ENCODE measurements around the gene IMMP2L. TPM values are rescaled to one million over a fixed set of nuclear protein-coding genes. Genes with fewer than 3 reads are reported as not detected.
"Not testable (repeated sequence)": the region's sequence is repeated elsewhere in the genome, so short reads cannot be mapped to it uniquely, and the experiment has no call there.

The IMMP2L gene
- total RNA-seq, 2 donors from 2014 or later = 21.7 to 27.5 TPM

DNA sequence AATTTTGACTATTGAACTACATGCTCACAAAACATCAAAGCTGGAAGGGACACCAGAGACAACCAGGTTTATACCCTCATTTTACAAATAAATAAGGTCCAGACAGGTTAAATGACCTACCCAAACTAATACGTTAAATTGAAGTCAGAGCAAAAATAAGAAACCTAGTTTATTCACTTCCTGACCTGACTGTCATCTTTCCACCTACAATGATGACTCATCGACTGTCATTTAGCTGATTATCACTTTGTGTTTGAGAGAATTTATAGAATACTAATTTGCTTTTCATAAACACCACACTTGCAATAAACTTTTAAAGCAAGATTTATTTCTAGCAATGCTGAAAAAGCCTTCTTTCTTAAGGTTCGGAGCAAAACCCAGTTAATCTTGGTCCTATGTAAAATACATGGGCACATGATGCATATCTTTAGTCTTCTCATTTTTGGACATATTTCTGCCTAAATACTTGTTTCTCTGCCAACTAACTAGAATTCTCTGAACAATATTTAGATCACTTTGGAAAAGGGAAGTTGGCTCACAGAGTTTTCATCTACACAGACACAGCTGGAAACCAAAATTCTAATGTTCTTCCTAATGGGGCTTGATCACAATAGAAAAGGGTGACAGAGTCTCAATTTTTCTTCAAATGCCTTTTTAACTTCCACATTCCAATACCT, 488.1 kb downstream of the IMMP2L start:
- ATAC-seq (replicated peaks in 1 of 2) (peak; percentile 16 to 34), DNase-seq (no peak)
- Mint-ChIP-seq H3K36me3 (ENCODE audit: insufficient read depth in 2 of 2) (no peaks in the 10 kb centered on the region), H3K27ac (peak overlapping the region; percentile 60), H3K9me3 (peaks cover 0 to 1% of the 10 kb centered on the region in 2 donors), H3K4me1 (ENCODE audit: low read depth) (peaks cover 80% of the 10 kb centered on the region), H3K27me3 (ENCODE audit: low read depth) (no peaks in the 10 kb centered on the region), H3K4me3 (peak overlapping the region; percentile 50 to 87)

DNA sequence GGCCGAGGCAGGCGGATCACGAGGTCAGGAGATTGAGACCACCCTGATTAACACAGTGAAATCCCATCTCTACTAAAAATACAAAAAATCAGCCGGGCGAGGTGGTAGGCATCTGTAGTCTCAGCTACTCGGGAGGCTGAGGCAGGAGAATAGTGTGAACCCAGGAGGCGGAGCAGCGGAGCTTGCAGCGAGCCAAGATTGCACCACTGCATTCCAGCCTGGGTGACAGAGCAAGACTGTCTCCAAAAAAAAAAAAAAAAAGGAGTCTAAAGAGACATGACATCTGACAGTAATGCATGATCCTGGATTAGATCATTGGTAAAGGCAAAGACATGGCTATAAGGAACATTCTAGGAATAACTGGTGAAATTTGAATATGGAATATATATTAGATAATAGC, 489.6 kb downstream of the IMMP2L start:
- not testable (repeated sequence) for H3K27me3 Mint-ChIP-seq (ENCODE audit: low read depth); DNase-seq; H3K36me3 Mint-ChIP-seq (ENCODE audit: insufficient read depth in 2 of 2); H3K9me3 Mint-ChIP-seq; H3K4me3 Mint-ChIP-seq; H3K27ac Mint-ChIP-seq; ATAC-seq (replicated peaks in 1 of 2)
- H3K4me1 Mint-ChIP-seq (ENCODE audit: low read depth) = peaks cover 80% of the 10 kb centered on the region

- Mint-ChIP-seq H3K4me3 (no peak overlapping the region), H3K4me1 (ENCODE audit: low read depth) (peaks cover 74% of the 10 kb centered on the region), H3K9me3 (peaks cover 0 to 1% of the 10 kb centered on the region in 2 donors), H3K27ac (peak overlapping the region; percentile 23), H3K27me3 (ENCODE audit: low read depth) (no peaks in the 10 kb centered on the region), H3K36me3 (ENCODE audit: insufficient read depth in 2 of 2) (no peaks in the 10 kb centered on the region)
- ATAC-seq (replicated peaks in 1 of 2) (no peak), DNase-seq (no peak)
Observed at GRCh38 chr7:111071556-111071955, 490.7 kb downstream of the IMMP2L start.

DNA sequence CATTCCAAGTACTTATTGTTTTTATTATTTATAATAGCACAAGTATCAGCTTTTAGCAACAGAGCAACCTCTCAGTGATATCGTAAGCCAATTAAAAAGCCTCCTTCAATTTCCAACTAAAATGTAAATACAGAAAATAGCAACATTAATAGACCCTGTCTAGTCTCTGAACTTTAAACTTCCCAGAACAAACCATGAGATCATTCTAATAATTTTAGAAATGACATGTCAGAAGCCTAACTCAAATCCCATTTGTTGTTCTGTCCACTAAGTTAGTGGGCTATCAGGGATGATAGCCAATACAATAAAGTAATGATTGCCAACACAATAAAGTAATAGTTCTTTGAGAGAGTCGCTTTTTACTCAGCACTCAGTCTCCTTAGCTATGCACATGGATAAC, 493.7 kb downstream of the IMMP2L start:
- H3K27me3 Mint-ChIP-seq (ENCODE audit: low read depth) = no peaks in the 10 kb centered on the region
- no peak overlapping the region for H3K4me3 Mint-ChIP-seq
- peaks cover 6 to 7% of the 10 kb centered on the region in 2 donors for H3K9me3 Mint-ChIP-seq
- peaks cover 7 to 11% of the 10 kb centered on the region in 2 donors for H3K36me3 Mint-ChIP-seq (ENCODE audit: insufficient read depth in 2 of 2)
- H3K4me1 Mint-ChIP-seq (ENCODE audit: low read depth) = peaks cover 46% of the 10 kb centered on the region
- DNase-seq (no peak), ATAC-seq (replicated peaks in 1 of 2) (no peak)
- H3K27ac Mint-ChIP-seq = no peak overlapping the region

GRCh38 chr7:111067682-111068081, 494.6 kb downstream of the IMMP2L start:
- DNase-seq (no peak), ATAC-seq (replicated peaks in 1 of 2) (no peak)
- H3K27me3 Mint-ChIP-seq (ENCODE audit: low read depth) = no peaks in the 10 kb centered on the region
- no peak overlapping the region for H3K4me3 Mint-ChIP-seq
- H3K4me1 Mint-ChIP-seq (ENCODE audit: low read depth) = peaks cover 37% of the 10 kb centered on the region
- peaks cover 10 to 20% of the 10 kb centered on the region in 2 donors for H3K36me3 Mint-ChIP-seq (ENCODE audit: insufficient read depth in 2 of 2)
- H3K9me3 Mint-ChIP-seq = peaks cover 8 to 11% of the 10 kb centered on the region in 2 donors
- no peak overlapping the region for H3K27ac Mint-ChIP-seq

GRCh38 chr7:111067251-111067650, 495.0 kb downstream of the IMMP2L start:
- ATAC-seq (replicated peaks in 1 of 2) (no peak), DNase-seq (no peak)
- Mint-ChIP-seq H3K27ac (no peak overlapping the region), H3K4me1 (ENCODE audit: low read depth) (peaks cover 32% of the 10 kb centered on the region), H3K4me3 (no peak overlapping the region), H3K36me3 (ENCODE audit: insufficient read depth in 2 of 2) (peaks cover 14 to 23% of the 10 kb centered on the region in 2 donors), H3K9me3 (peaks cover 8 to 15% of the 10 kb centered on the region in 2 donors), H3K27me3 (ENCODE audit: low read depth) (no peaks in the 10 kb centered on the region)

GRCh38 chr7:111063166-111063565, 499.1 kb downstream of the IMMP2L start:
- peaks cover 20 to 32% of the 10 kb centered on the region in 2 donors for H3K36me3 Mint-ChIP-seq (ENCODE audit: insufficient read depth in 2 of 2)
- H3K9me3 Mint-ChIP-seq = peaks cover 13 to 21% of the 10 kb centered on the region in 2 donors
- ATAC-seq (replicated peaks in 1 of 2) (no peak), DNase-seq (no peak)
- H3K4me1 Mint-ChIP-seq (ENCODE audit: low read depth) = peaks cover 10% of the 10 kb centered on the region
- no peaks in the 10 kb centered on the region for H3K27me3 Mint-ChIP-seq (ENCODE audit: low read depth)
- H3K4me3 Mint-ChIP-seq = no peak overlapping the region
- no peak overlapping the region for H3K27ac Mint-ChIP-seq

DNA sequence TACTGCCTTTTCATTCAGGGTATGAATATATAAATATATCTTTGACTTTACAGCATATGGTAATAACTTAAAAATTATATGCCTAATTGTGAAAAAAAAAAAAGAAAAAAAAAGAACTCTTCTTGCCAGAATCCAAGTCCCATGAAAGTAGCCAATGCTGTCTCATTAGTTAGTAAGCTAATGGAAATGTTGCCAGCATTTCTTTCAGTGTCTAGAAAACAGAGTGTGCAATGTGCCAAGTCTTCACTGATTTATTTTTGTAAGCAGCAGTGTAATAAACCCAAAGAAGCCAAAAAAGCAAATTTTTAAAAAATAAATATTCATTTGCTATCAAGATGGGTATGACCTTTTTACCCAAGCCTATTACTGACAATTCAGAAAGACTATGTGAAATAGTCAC, 502.5 kb downstream of the IMMP2L start:
- DNase-seq = no peak
- H3K9me3 Mint-ChIP-seq = peaks cover 12 to 21% of the 10 kb centered on the region in 2 donors
- no peak overlapping the region for H3K27ac Mint-ChIP-seq
- H3K36me3 Mint-ChIP-seq (ENCODE audit: insufficient read depth in 2 of 2) = peaks cover 18 to 28% of the 10 kb centered on the region in 2 donors
- ATAC-seq (replicated peaks in 1 of 2) = no peak
- H3K4me3 Mint-ChIP-seq = no peak overlapping the region
- peaks cover 16% of the 10 kb centered on the region for H3K4me1 Mint-ChIP-seq (ENCODE audit: low read depth)
- no peaks in the 10 kb centered on the region for H3K27me3 Mint-ChIP-seq (ENCODE audit: low read depth)

DNA sequence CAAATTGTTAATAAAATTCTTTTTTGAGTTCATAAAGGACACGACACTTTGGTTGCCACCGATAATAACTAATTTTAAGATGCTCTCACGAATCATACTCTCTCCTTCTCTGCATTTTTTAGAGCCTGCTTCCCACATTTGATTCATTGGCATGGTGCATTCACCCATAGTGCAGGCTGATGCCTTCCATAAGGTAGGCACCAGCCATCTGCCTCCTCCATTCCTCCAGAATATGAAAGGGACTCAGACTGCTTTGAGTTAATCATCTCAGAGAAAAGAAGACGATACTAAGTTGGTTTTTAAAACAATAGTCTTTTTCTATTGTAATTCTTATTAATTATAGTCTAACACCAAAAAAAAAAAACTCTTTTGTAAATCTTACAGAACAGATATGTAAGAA, 505.2 kb downstream of the IMMP2L start:
- no peaks in the 10 kb centered on the region for H3K27me3 Mint-ChIP-seq (ENCODE audit: low read depth)
- no peak overlapping the region for H3K27ac Mint-ChIP-seq
- ATAC-seq (replicated peaks in 1 of 2) (no peak), DNase-seq (no peak)
- H3K4me1 Mint-ChIP-seq (ENCODE audit: low read depth) = peaks cover 16% of the 10 kb centered on the region
- peaks cover 5 to 7% of the 10 kb centered on the region in 2 donors for H3K9me3 Mint-ChIP-seq
- no peak overlapping the region for H3K4me3 Mint-ChIP-seq
- peaks cover 6 to 7% of the 10 kb centered on the region in 2 donors for H3K36me3 Mint-ChIP-seq (ENCODE audit: insufficient read depth in 2 of 2)

DNA sequence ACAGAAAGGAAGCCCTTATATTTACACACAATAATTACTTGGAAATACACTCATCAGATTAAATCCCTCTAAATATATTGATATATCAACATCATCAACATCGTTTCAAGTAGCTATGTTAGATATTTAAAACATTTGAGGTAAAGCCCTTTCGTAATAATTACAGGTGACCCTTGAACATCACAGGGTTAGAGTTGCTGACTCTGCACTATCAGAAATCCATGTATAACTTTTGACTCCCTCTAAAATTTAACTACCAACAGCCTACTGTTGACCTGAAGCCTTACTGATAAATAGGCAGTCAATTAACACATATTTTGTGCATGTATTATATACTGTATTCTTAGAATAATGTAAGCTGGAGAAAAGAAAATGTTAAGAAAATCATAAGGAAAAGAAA, 505.9 kb downstream of the IMMP2L start:
- Mint-ChIP-seq H3K9me3 (peaks cover under 1 to 1% of the 10 kb centered on the region in 2 donors), H3K27me3 (ENCODE audit: low read depth) (no peaks in the 10 kb centered on the region), H3K4me3 (no peak overlapping the region), H3K27ac (no peak overlapping the region), H3K4me1 (ENCODE audit: low read depth) (peaks cover 16% of the 10 kb centered on the region), H3K36me3 (ENCODE audit: insufficient read depth in 2 of 2) (peaks cover 0 to 2% of the 10 kb centered on the region in 2 donors)
- no peak for ATAC-seq (replicated peaks in 1 of 2)
- DNase-seq = no peak

GRCh38 chr7:111053035-111053434, 509.3 kb downstream of the IMMP2L start:
- H3K27ac Mint-ChIP-seq = no peak overlapping the region
- ATAC-seq (replicated peaks in 1 of 2) = no peak
- H3K9me3 Mint-ChIP-seq = peaks cover 0 to 1% of the 10 kb centered on the region in 2 donors
- H3K27me3 Mint-ChIP-seq (ENCODE audit: low read depth) = no peaks in the 10 kb centered on the region
- H3K4me3 Mint-ChIP-seq = no peak overlapping the region
- DNase-seq = no peak
- no peaks in the 10 kb centered on the region for H3K36me3 Mint-ChIP-seq (ENCODE audit: insufficient read depth in 2 of 2)
- peaks cover 18% of the 10 kb centered on the region for H3K4me1 Mint-ChIP-seq (ENCODE audit: low read depth)

DNA sequence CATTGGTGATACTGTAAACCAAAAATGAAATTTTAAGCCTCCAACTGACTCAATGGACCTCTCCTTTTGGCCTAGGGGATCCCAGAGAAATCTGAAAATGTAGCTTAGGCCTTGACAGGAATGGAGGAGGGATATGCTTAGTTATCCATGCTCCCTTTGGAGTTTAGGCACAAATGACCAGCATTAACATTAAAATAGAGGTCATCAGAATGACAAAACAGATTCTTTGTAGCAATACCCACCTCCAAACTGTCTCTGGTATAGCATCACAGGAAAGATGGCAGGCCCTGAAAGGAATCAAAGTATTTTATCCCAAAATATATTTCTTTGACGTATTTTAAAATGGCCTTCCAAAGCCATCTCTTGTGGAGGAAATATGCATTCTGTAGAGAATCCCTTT, 510.5 kb downstream of the IMMP2L start:
- no peak for DNase-seq
- peaks cover 0 to 1% of the 10 kb centered on the region in 2 donors for H3K9me3 Mint-ChIP-seq
- no peak overlapping the region for H3K4me3 Mint-ChIP-seq
- H3K36me3 Mint-ChIP-seq (ENCODE audit: insufficient read depth in 2 of 2) = no peaks in the 10 kb centered on the region
- H3K27ac Mint-ChIP-seq = no peak overlapping the region
- H3K27me3 Mint-ChIP-seq (ENCODE audit: low read depth) = no peaks in the 10 kb centered on the region
- ATAC-seq (replicated peaks in 1 of 2) = no peak
- H3K4me1 Mint-ChIP-seq (ENCODE audit: low read depth) = peaks cover 12% of the 10 kb centered on the region

GRCh38 chr7:111050875-111051416, 511.3 kb downstream of the IMMP2L start:
- peaks cover 0 to 1% of the 10 kb centered on the region in 2 donors for H3K9me3 Mint-ChIP-seq
- DNase-seq (no peak), ATAC-seq (replicated peaks in 1 of 2) (no peak)
- H3K4me3 Mint-ChIP-seq = no peak overlapping the region
- H3K4me1 Mint-ChIP-seq (ENCODE audit: low read depth) = peaks cover 8% of the 10 kb centered on the region
- H3K27me3 Mint-ChIP-seq (ENCODE audit: low read depth) = no peaks in the 10 kb centered on the region
- H3K27ac Mint-ChIP-seq = no peak overlapping the region
- H3K36me3 Mint-ChIP-seq (ENCODE audit: insufficient read depth in 2 of 2) = no peaks in the 10 kb centered on the region

Data from activated T-cell treated with anti-CD3 and anti-CD28 coated beads, Interleukin-2, amount 50 U/mL, for 72 hours (primary cell).